Thyroid gland (tissue), 4 donors: ENCODE data around the gene ANKMY1. TPM values are rescaled to one million over a fixed set of nuclear protein-coding genes. Genes with fewer than 3 reads are reported as not detected.
A peak's percentile ranks its signal among the peaks of the same experiment; 100 is the strongest.

Experiments used
- DNase-seq, 2 donors: peaks; one replicate each; pipeline ENCODE4 v3.0.0-alpha.2; 2019
- H3K27ac ChIP-seq, 3 donors: fragments of 200-600 bp; sonication (generic); 1 replicate in 2 of 3; 2 replicates in 1 of 3; pipeline ENCODE4 v1.5.1; 2016 to 2019; ENCODE audit warnings: mild to moderate bottlenecking in 1 of 3, moderate library complexity in 1 of 3
- H3K27me3 ChIP-seq: fragments of 200-600 bp; sonication (generic); one replicate; pipeline ENCODE4 v1.5.1; 2019
- H3K36me3 ChIP-seq, 2 donors: fragments of 200-600 bp; sonication (generic); one replicate each; pipeline ENCODE4 v1.5.1; 2016 to 2019
- H3K4me1 ChIP-seq, 2 donors: fragments of 200-600 bp; sonication (generic); one replicate each; pipeline ENCODE4 v1.5.1; 2017 to 2019
- H3K4me3 ChIP-seq, 3 donors: fragments of 200-600 bp; sonication (generic); replicated peaks in 1 of 3; 1 replicate in 2 of 3; 2 replicates in 1 of 3; pipeline ENCODE4 v1.5.1; 2016; ENCODE audit warnings: mild to moderate bottlenecking in 1 of 3
- H3K9me3 ChIP-seq: fragments of 200-600 bp; sonication (generic); one replicate; pipeline ENCODE4 v1.5.1; 2017
- CTCF ChIP-seq, 6 experiments: fragments of 200-600 bp in 3 of 6; fragments of 450-650 bp in 3 of 6; sonication (generic) in 3 of 6; IDR thresholded peaks; one replicate each; pipeline ENCODE4 v1.5.1; 2016 to 2019; ENCODE audit warnings: antibody characterized with exemption in 6 of 6, mild to moderate bottlenecking in 2 of 6, inconsistent platforms in 1 of 6, moderate library complexity in 1 of 6
- POLR2A ChIP-seq, 2 donors: fragments of 450-650 bp; IDR thresholded peaks; one replicate each; pipeline ENCODE4 v1.6.1; 2017; ENCODE audit warnings: antibody characterized with exemption in 2 of 2, mild to moderate bottlenecking in 2 of 2, moderate library complexity in 1 of 2
- WGBS, 2 donors: methylation state at CpG; one replicate each; pipeline ENCODE4 v1.1.5; 2017; 5-methylcytosine and 5-hydroxymethylcytosine counted together
- intact Hi-C: fragments of 100-400 bp; cut with DNase I; formaldehyde crosslinking; loops from one replicate; pipeline ENCODE4 v1.15.1; 2023
- total RNA-seq, 4 donors: library from RNA; depleted of rRNA; stranded (reverse); fragments of >200 nt; gene quantifications; one replicate each; pipeline ENCODE4 v1.2.3, GENCODE V29; 2016

Gene ANKMY1
- total RNA-seq, 4 donors from 2014 or later = 17.4 to 24.7 (median 21.0) TPM

- Histone ChIP-seq H3K9me3 (no peaks in the 10 kb centered on the region), H3K27me3 (no peaks in the 10 kb centered on the region), H3K36me3 (no peaks in the 10 kb centered on the region), H3K4me3 (no peak overlapping the region), H3K27ac (no peak overlapping the region), H3K4me1 (no peaks in the 10 kb centered on the region)
- WGBS, 2 donors = 90 to 92% methylated on average over 7 to 14 of the region's 19 CpGs
- DNase-seq = peak in 1 of 2 donors; percentile 1
- intact Hi-C loops = no loop called here
- TF ChIP-seq POLR2A (IDR thresholded peaks at IDR 0.05) = no peak
- TF ChIP-seq CTCF (IDR thresholded peaks at IDR 0.05) = no peak
These were observed 91.1 kb downstream of the ANKMY1 start for GRCh38 chr2:240466579-240467148.

GRCh38 chr2:240465765-240466578 lies 91.8 kb downstream of the ANKMY1 start:
- intact Hi-C loops = no loop called here
- Histone ChIP-seq H3K4me3 (no peak overlapping the region), H3K4me1 (no peaks in the 10 kb centered on the region), H3K27ac (no peak overlapping the region), H3K9me3 (no peaks in the 10 kb centered on the region), H3K27me3 (no peaks in the 10 kb centered on the region), H3K36me3 (no peaks in the 10 kb centered on the region)
- DNase-seq = peak; percentile 0
- TF ChIP-seq CTCF (IDR thresholded peaks at IDR 0.05) (no peak), POLR2A (IDR thresholded peaks at IDR 0.05) (no peak)
- WGBS, 2 donors = 82% methylated on average over 19 of the region's 28 CpGs; no CpG with 5 or more reads in 1 of the 2 donors

GRCh38 chr2:240465268-240465764 lies 92.5 kb downstream of the ANKMY1 start:
- H3K36me3 ChIP-seq = no peaks in the 10 kb centered on the region
- no peak overlapping the region for H3K4me3 ChIP-seq
- H3K27ac ChIP-seq = no peak overlapping the region
- H3K27me3 ChIP-seq = no peaks in the 10 kb centered on the region
- TF ChIP-seq POLR2A (IDR thresholded peaks at IDR 0.05) = no peak
- no peak for TF ChIP-seq CTCF (IDR thresholded peaks at IDR 0.05)
- intact Hi-C loops = no loop called here
- H3K4me1 ChIP-seq = no peaks in the 10 kb centered on the region
- DNase-seq = peak; percentile 1 to 2
- 97 to 100% methylated on average over 9 to 19 of the region's 22 CpGs for WGBS, 2 donors
- no peaks in the 10 kb centered on the region for H3K9me3 ChIP-seq

GRCh38 chr2:240464514-240465241 lies 93.1 kb downstream of the ANKMY1 start:
- 86 to 93% methylated on average over 22 to 31 of the region's 43 CpGs for WGBS, 2 donors
- intact Hi-C loops = no loop called here
- no peak overlapping the region for H3K27ac ChIP-seq
- H3K27me3 ChIP-seq = no peaks in the 10 kb centered on the region
- TF ChIP-seq CTCF (IDR thresholded peaks at IDR 0.05) (no peak), POLR2A (IDR thresholded peaks at IDR 0.05) (no peak)
- no peaks in the 10 kb centered on the region for H3K9me3 ChIP-seq
- peak; percentile 0 to 2 for DNase-seq
- H3K4me1 ChIP-seq = no peaks in the 10 kb centered on the region
- no peaks in the 10 kb centered on the region for H3K36me3 ChIP-seq
- no peak overlapping the region for H3K4me3 ChIP-seq
